Sciatic nerve (tissue), 2 donors: Measurements from ENCODE around the gene TRIM17. TPM values are rescaled to one million over a fixed set of nuclear protein-coding genes. Genes with fewer than 3 reads are reported as not detected.
A peak's percentile ranks its signal among the peaks of the same experiment; 100 is the strongest.

Experiments used
- ATAC-seq: fragments of 200-7000 bp; cut with Tn5 transposase; one replicate; pipeline ENCODE4 v1.9.1; 2020; ENCODE audit warnings: mild to moderate bottlenecking, moderate library complexity
- DNase-seq: peaks from one replicate; pipeline ENCODE4 v3.0.0-alpha.2; 2020; ENCODE audit warnings: low spot score
- intact Hi-C: fragments of 100-400 bp; cut with DNase I; formaldehyde crosslinking; loops from one replicate; pipeline ENCODE4 v1.14.2; 2022
- total RNA-seq: library from RNA; stranded (reverse); fragmentation: NEBNext Ultra II Directional; extraction: Animal tissue kit (Norgen Biotek cat#: 25700); gene quantifications from one replicate; pipeline ENCODE4 v1.2.1, GENCODE V29; 2021
- donor health status: DM: no; HTN: no; CAD: no.
- donor health status: DM: no; HTN: no; CAD: no.

TRIM17 gene
- total RNA-seq, result 1.2 TPM

DNA sequence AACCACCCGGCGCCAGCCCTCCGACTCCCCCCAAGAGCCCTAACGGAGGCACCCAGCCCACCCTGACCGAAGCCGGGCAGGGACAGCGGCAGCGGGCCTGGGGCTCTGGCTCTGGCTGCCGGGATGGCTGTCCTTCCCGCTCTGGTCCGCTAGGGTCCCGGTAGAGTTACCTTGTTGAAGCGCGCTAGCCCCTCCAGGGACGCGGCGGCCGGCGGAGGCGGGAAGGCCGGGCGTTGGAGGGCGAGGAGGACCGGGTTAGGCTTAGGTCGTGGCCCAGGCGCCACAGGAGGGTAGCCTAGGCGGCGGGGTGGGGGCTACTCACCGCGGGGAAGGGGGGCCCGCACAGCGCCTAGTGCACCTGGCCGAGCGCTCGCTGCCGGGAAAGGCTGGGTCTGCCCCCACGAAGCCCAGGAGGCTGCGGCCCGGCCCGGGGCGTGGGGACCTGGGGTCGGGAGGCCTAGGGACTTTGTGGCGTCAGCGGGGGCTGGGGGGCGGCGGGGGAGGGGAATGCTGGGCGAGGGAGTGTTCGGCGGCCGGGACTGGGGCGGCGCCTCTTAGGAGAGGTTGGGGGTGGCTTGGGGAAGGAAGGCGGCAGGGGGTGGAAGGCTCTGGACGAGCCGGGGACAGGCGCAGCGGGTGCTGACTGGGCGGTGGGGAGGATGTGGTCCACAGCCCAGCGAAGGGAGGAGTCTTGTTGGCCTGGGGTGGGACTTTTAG lies at the start of gene TRIM17:
TSS of gene TRIM17 (minus strand) at position 645 of the 717 bp plus-strand sequence. CDS start 1,789 bp downstream, outside the sequence.
- DNase-seq (no peak), ATAC-seq (peak; percentile 55)
- intact Hi-C loops, result no loop called here

- ATAC-seq, result no peak
- intact Hi-C loops, result no loop called here
- DNase-seq, result peak; percentile 17
These were observed 49.0 kb upstream of the TRIM17 start for GRCh38 chr1:228465571-228466146.

GRCh38 chr1:228465141-228465540 lies 48.5 kb upstream of the TRIM17 start:
- ATAC-seq (no peak), DNase-seq (no peak)
- intact Hi-C loops, result no loop called here

- intact Hi-C loops, result no loop called here
- DNase-seq (peak; percentile 74), ATAC-seq (peak; percentile 90)
These were observed 47.9 kb upstream of the TRIM17 start for GRCh38 chr1:228464487-228464983.

DNA sequence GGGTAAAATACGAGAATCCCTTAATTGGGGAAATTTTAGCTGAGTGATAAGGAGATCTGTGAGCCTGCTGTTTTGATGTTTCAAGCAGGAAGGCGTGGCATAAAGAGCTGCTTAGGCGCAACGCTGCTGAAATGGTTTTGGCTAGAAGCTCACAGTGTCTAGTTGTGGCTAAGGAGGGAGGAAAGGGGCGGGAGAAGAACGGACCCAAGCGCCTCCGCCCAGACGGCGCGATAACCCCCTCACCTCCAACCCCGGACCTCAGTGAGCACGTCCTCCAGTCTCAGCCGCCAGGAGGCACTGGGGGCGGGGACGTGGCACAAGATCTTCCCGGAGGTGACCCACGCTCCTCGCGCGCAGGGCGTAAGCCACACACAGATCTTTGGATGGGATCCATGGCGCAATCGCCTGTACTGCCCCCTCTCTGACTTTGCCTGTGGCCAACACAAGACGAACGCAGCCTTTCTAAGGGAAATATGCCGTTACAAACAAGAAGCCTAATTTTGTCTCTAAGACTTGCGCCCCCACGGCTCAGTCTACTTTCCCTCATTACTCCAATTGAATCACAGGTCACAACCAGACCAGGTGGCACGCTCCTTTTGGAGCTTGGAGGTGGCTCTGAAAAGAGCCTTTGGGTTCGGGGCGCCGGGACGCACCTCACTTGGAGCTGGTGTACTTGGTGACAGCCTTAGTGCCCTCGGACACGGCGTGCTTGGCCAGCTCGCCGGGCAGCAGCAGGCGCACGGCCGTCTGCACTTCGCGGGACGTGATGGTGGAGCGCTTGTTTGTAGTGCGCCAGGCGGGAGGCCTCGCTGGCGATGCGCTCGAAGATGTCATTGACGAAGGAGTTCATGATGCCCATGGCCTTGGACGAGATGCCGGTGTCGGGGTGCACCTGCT lies 47.1 kb upstream of the TRIM17 start:
- intact Hi-C loops, result no loop called here
- ATAC-seq, result peak; percentile 29
- DNase-seq, result peak; percentile 62

DNA sequence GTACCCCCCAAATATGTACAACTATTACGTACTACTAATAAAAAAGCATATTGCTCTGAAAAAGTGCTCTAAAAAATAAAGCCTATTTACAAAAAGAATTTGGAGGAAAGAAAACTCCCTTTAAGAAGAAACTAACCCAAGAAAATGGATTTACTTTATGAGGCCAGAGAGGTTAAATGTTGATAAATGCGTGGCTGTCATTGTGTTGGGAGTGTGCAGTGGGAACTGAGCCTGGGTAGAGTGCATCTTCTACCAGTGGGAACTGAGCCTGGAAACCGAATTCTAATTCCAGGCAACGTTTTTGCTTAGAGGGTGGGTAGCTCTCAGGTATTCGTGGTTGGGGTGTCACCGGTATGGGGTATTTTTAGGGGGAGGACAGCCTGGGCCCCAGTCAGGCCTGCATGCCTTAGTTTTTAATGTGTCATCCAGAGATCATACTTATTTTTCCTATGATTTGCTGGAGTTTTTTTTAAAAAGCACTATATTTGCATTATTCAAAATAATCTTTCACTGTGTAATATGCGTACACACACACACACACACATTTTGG lies 46.4 kb upstream of the TRIM17 start:
- ATAC-seq, result no peak
- DNase-seq, result peak; percentile 42
- intact Hi-C loops, result no loop called here

DNA sequence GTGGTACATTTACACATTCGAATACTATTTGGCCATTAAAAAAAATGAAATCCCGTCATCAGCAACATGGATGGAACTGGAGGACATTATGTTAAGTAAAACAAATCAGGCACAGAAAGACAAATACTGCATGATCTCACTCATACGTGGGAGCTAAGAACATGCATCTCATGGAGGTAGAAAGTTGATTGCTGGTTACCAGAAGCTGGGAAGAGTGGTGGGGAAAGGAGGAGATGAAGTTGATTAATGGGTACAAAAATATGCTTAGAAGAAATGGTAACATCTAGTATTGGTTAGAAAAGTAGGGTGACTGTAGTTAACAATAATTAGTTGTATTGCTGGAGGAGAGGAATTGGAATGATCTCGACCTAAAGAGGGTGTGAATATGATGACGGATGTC lies 45.9 kb upstream of the TRIM17 start:
- DNase-seq, result no peak
- intact Hi-C loops, result no loop called here
- ATAC-seq, result no peak

- DNase-seq (no peak), ATAC-seq (no peak)
- intact Hi-C loops, result no loop called here
These were observed 44.2 kb upstream of the TRIM17 start for GRCh38 chr1:228460821-228461220.

GRCh38 chr1:228459091-228459993 lies 42.7 kb upstream of the TRIM17 start:
- ATAC-seq (peak; percentile 63), DNase-seq (peak; percentile 77)
- intact Hi-C loops, result no loop called here

DNA sequence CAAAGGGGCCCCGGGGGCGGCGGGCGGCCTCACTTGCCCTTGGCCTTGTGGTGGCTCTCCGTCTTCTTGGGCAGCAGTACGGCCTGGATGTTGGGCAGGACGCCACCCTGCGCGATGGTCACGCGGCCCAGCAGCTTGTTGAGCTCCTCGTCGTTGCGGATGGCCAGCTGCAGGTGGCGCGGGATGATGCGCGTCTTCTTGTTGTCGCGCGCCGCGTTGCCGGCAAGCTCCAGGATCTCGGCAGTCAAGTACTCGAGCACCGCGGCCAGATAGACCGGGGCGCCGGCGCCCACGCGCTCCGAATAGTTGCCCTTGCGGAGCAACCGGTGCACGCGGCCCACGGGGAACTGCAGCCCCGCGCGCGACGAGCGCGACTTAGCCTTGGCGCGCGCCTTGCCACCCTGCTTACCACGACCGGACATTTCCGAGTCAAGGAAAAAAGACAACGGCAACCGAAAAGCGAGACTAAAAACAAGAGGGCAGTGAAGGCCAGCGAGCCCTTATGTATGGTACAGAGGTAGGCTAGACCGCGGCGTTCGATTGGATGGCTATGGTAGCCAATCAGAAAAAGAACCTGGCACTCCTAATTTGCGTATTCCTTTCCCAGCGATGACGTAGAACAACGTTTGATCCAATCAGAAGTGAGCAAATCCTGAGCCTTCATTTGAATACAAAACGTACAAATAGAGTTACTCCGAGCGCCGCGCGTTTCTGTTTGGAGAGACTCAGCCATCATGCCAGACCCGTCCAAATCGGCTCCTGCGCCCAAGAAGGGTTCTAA lies 40.9 kb upstream of the TRIM17 start:
- DNase-seq (peak; percentile 88), ATAC-seq (peak; percentile 97)
- intact Hi-C loops, result no loop called here

GRCh38 chr1:228457017-228457395 lies 40.3 kb upstream of the TRIM17 start:
- peak; percentile 5 for ATAC-seq
- intact Hi-C loops, result no loop called here
- DNase-seq, result no peak

DNA sequence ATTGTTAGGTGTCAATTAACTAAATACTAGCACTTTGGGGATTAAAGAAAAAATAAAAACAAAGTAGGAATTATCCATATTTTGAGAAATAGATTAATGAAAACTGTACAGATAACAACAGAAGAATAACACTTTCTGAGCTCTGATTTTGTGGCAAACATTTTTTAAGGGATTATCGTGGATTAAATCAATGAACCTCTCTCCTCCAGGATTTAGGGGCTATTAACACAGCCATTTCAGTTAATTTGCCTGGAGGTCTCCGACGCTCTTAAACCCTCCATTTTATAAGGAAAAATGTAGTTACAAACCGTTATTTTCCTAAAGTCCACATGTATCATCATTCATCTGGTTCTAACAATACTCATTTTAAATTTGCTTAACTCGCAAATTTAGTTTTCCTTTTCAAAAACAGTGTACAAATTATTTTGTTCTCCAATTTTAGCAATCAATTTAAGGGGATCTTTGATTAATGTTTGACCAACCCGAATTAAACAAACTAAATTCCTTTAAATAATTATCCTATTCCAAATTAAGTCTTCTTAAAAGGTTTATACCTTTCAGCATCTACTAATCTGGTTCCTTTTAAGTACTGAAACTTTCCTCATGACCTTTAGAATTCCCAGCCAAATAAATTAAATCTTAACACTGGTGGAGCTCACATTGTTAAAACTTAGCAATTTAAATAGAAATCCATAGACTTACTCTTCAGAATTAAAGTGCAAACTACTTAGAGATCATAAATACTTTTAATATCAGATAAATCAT lies 39.8 kb upstream of the TRIM17 start:
- intact Hi-C loops, result no loop called here
- no peak for DNase-seq
- no peak for ATAC-seq

DNA sequence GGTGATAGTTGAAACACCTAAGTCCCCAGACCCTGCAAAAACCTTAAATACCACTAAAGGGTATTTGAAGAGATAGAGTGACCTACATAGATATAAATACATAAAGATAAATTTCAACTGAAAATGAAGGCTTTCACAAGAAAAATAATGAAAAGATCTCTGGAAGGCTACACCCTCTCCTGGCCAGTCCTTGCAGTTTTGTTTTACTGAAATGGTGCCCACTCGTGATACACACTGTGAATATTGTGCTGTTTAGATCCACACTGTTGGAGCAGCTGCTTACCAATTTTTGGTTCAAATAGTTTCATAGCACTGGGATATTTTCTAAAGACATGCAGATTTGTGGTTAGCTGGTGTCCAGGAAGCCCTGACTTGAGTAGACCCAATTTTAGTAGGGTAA lies 39.1 kb upstream of the TRIM17 start:
- ATAC-seq, result no peak
- intact Hi-C loops, result no loop called here
- DNase-seq, result no peak

DNA sequence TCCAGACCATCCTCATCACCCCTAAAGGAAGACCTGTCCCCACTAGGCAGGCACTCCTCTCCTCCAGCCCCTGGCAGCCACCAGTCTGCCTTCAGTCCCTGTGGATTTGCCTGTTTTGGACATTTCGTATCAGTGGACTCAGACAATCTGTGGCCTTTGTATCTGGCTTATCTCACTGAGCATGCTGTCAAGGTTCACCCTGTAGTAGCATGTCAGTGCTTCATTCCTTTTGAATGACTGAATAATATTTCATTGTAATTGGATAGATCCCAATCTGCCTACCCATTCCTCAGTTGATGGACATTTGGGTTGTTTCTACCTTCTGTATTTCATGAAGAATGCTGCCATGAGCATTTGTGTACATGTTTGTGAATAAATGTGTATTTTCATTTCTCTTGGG lies 37.6 kb upstream of the TRIM17 start:
- ATAC-seq (no peak), DNase-seq (no peak)
- intact Hi-C loops, result no loop called here

- DNase-seq (no peak), ATAC-seq (no peak)
- intact Hi-C loops, result no loop called here
These were observed 37.0 kb upstream of the TRIM17 start for GRCh38 chr1:228453614-228454013.

DNA sequence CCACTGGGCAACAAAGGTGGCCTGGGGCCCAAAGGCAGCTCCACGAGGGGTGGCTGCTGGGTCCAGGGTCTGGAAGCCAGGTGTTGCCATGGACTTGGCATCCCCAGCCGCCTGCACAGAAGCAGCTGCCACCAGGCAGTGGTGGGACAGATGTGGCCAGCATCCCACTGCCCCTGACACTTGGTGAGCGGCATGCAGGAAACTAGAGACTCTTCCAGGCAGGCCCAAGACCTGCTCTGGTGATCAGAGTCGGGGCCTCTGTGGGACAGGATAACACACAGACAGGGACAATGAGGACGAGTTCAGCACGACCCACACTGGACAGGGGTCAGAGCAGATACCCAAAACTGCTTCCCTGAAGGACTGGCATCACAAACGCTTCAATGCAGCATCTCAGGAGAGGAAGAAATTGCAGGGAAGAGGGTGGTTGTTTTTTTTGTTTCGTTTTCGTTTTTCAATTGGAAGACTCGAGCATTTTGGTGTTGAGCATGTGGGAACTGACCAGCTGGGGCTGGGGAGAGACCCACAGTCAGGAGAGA lies 36.4 kb upstream of the TRIM17 start:
- DNase-seq (no peak), ATAC-seq (no peak)
- intact Hi-C loops, result no loop called here
